ENCODE results near the gene ABL1.

ABL1 gene

GRCh38 chr9:130897105-130897751 is 62.2 kb downstream of the ABL1 start:
- Histone ChIP-seq H3K4me1 (ENCODE audit: control insufficient read depth, insufficient read depth, low read length) (no peaks in the 10 kb centered on the region; the same call in 1 of the 2 replicates), H3K27me3 (ENCODE audit: control insufficient read depth, insufficient read depth, low read length) (no peaks in the 10 kb centered on the region), H3K36me3 (ENCODE audit: control insufficient read depth, insufficient read depth, low read length) (0 out of 2 replicates have a peak, but pooled peaks cover 2% of the 10 kb centered on the region), H3K27ac (ENCODE audit: low read length) (no peak overlapping the region), H3K4me3 (ENCODE audit: low read length) (no peak overlapping the region), H3K9me3 (ENCODE audit: control insufficient read depth, insufficient read depth, low read length) (no peaks in the 10 kb centered on the region)
- DNase-seq (ENCODE audit: low read depth, low spot score): no peak
- no CpG with 5 or more reads among the region's 16 CpGs for WGBS (ENCODE audit: insufficient coverage, insufficient read length)

DNA sequence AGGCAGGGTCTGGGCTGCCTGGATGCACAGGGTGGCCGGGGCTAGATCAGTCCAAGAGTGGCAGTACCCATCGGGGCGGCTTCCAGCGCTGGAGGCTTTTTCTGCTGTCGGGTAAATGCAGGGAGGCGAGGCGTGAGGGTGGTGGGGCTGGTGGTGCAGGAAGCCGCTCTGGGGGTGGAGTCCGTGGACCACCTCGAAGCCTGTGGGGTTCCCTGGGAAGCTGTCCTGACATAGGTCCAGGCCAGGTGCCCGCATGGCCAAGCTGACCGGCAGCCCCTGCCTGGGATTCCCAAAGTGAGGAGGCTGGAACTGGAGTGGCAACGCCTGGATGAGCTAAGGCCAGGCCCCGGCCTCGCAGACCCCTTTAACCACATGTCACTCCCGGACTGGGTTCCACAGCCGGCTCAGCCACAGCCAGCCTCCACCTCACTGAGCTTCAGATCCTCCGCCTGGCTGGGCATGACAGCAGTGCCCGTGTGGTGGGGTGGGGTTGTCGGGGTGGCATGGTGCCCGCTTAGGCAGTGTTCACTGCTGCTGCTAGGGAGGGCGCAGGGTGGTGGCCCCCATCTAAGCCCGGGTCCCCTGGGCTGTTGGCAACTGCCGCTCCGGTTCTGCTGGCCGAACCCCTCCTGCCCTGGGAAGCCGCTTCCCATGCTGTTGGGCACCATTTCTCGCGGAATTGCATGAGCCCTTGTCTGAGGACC is 62.9 kb downstream of the ABL1 start:
- no peaks in the 10 kb centered on the region; the same call in 1 of the 2 replicates for H3K4me1 ChIP-seq (ENCODE audit: control insufficient read depth, insufficient read depth, low read length)
- 0 out of 2 replicates have a peak, but pooled peaks cover 1% of the 10 kb centered on the region for H3K36me3 ChIP-seq (ENCODE audit: control insufficient read depth, insufficient read depth, low read length)
- no peaks in the 10 kb centered on the region for H3K9me3 ChIP-seq (ENCODE audit: control insufficient read depth, insufficient read depth, low read length)
- H3K27ac ChIP-seq (ENCODE audit: low read length): no peak overlapping the region
- no peaks in the 10 kb centered on the region for H3K27me3 ChIP-seq (ENCODE audit: control insufficient read depth, insufficient read depth, low read length)
- no CpG with 5 or more reads among the region's 29 CpGs for WGBS (ENCODE audit: insufficient coverage, insufficient read length)
- H3K4me3 ChIP-seq (ENCODE audit: low read length): no peak overlapping the region
- DNase-seq (ENCODE audit: low read depth, low spot score): no peak

- Histone ChIP-seq H3K27me3 (ENCODE audit: control insufficient read depth, insufficient read depth, low read length) (no peaks in the 10 kb centered on the region), H3K27ac (ENCODE audit: low read length) (no peak overlapping the region), H3K4me3 (ENCODE audit: low read length) (no peak overlapping the region), H3K4me1 (ENCODE audit: control insufficient read depth, insufficient read depth, low read length) (no peaks in the 10 kb centered on the region; the same call in 1 of the 2 replicates), H3K36me3 (ENCODE audit: control insufficient read depth, insufficient read depth, low read length) (no peaks in the 10 kb centered on the region), H3K9me3 (ENCODE audit: control insufficient read depth, insufficient read depth, low read length) (no peaks in the 10 kb centered on the region)
- WGBS (ENCODE audit: insufficient coverage, insufficient read length): no CpG with 5 or more reads among the region's 4 CpGs
- no peak for DNase-seq (ENCODE audit: low read depth, low spot score)
These were observed 63.4 kb downstream of the ABL1 start for GRCh38 chr9:130898552-130898852.

- Histone ChIP-seq H3K27ac (ENCODE audit: low read length) (no peak overlapping the region), H3K36me3 (ENCODE audit: control insufficient read depth, insufficient read depth, low read length) (no peaks in the 10 kb centered on the region), H3K9me3 (ENCODE audit: control insufficient read depth, insufficient read depth, low read length) (no peaks in the 10 kb centered on the region), H3K27me3 (ENCODE audit: control insufficient read depth, insufficient read depth, low read length) (no peaks in the 10 kb centered on the region), H3K4me1 (ENCODE audit: control insufficient read depth, insufficient read depth, low read length) (no peaks in the 10 kb centered on the region; the same call in 1 of the 2 replicates), H3K4me3 (ENCODE audit: low read length) (no peak overlapping the region)
- no peak for DNase-seq (ENCODE audit: low read depth, low spot score)
- WGBS (ENCODE audit: insufficient coverage, insufficient read length): no CpG with 5 or more reads among the region's 25 CpGs
These were observed 64.1 kb downstream of the ABL1 start for GRCh38 chr9:130899051-130899748.

- no peak for DNase-seq (ENCODE audit: low read depth, low spot score)
- no peaks in the 10 kb centered on the region; the same call in 1 of the 2 replicates for H3K4me1 ChIP-seq (ENCODE audit: control insufficient read depth, insufficient read depth, low read length)
- WGBS (ENCODE audit: insufficient coverage, insufficient read length): no CpG with 5 or more reads among the region's 17 CpGs
These were observed 65.8 kb downstream of the ABL1 start for GRCh38 chr9:130900701-130901497.

GRCh38 chr9:130901498-130902203 is 66.6 kb downstream of the ABL1 start:
- no peak for DNase-seq (ENCODE audit: low read depth, low spot score)
- Histone ChIP-seq H3K36me3 (ENCODE audit: control insufficient read depth, insufficient read depth, low read length) (no peaks in the 10 kb centered on the region), H3K27me3 (ENCODE audit: control insufficient read depth, insufficient read depth, low read length) (no peaks in the 10 kb centered on the region), H3K27ac (ENCODE audit: low read length) (no peak overlapping the region), H3K4me3 (ENCODE audit: low read length) (no peak overlapping the region), H3K9me3 (ENCODE audit: control insufficient read depth, insufficient read depth, low read length) (no peaks in the 10 kb centered on the region), H3K4me1 (ENCODE audit: control insufficient read depth, insufficient read depth, low read length) (no peaks in the 10 kb centered on the region; the same call in 1 of the 2 replicates)
- WGBS (ENCODE audit: insufficient coverage, insufficient read length): no CpG with 5 or more reads among the region's 17 CpGs

More at GRCh38 chr9:130900701-130901497, 65.8 kb downstream of the ABL1 start:
- no peaks in the 10 kb centered on the region for H3K9me3 ChIP-seq (ENCODE audit: control insufficient read depth, insufficient read depth, low read length)
- no peak overlapping the region for H3K27ac ChIP-seq (ENCODE audit: low read length)
- no peak overlapping the region for H3K4me3 ChIP-seq (ENCODE audit: low read length)
- no peaks in the 10 kb centered on the region for H3K36me3 ChIP-seq (ENCODE audit: control insufficient read depth, insufficient read depth, low read length)
- H3K27me3 ChIP-seq (ENCODE audit: control insufficient read depth, insufficient read depth, low read length): no peaks in the 10 kb centered on the region

DNA sequence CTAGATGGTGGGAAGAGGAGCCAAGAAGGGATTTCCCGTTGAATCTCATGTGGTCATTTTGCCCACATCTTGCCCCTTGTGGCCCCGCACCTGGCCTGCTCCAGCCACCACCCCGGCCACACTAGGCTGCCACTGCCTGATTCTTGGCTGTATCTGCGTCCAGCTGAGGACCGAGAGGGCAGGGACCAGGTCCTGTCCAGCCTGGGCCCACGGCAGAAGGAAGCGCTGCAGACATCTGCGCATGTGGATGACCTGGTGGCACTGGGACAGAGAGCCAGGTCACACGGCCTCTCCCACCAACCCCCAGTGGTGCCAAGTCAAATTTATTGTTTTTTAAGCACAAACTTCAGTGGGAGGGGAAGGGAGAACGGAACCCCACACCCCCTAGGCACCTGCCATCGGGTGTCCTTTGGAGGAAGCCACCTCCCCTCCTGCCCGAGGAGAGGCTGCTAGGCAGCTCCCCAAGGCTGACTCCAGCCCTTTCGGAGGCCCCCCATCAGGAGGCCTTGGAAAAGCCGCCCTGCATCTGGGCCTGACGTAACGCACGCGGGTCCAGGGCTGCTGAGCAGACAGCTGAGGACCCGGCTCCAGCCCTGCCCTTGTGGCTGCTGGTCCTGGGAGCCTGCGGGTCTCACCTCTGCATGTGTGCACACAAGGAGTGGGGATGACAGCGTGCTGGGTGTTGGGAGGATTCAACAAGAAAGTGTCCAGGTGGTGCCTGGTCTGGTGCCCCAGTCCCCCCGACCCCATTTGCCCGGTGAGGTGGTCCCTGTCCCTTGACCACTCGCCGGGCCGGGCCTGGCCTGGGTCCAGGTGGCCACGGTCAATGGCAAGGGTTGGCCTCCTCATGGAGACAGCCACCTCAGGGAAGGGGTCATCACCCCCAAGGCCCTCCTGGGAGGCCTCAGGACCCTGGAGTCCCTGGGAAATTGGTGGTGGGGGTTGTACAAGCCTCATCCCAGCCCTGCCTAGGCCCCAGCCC is 67.4 kb downstream of the ABL1 start:
- H3K27ac ChIP-seq (ENCODE audit: low read length): no peak overlapping the region

DNA sequence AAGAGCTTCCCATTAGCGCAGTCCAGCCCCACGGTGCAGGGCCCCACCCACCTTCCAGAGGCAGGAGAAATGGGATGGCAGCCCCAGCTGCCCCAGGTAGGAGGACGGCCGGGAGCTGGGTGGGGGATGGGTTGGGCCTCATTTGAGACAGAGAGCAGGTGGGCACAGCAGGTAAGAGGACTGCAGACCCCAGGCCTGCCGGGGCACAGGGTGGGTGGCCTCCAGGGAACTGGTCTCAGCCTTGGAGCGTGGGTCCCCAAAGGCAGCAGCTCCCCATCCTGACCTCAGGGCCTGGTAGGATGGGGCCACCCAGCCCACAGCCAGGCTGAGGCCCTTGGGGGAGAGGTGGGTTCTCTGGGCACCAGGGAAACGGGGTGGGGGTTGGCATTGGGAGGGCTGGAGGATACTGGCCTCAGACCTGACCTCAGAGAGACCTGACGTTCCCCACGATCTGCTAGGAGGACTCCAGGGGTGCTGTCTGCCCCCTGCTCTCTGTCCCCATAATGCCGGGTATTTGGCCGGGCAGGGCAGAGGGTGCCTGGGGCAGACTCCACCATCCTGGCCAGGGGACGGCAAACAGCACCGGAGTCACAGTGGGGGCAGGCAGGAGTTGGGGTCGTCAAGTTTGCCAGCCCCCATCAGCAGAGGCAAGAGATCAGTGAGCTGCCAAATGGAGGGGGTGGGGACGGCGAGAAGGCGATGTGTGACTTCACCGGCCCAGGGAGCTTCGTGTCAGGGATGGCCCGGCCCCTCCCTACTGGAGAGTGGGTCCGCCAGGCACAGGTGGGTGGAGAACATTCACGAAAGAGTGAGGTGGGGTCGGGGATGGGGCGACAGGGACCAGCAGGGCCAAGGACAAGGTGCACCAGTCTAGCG is 68.4 kb downstream of the ABL1 start:
- no peak for DNase-seq (ENCODE audit: low read depth, low spot score)
- no peaks in the 10 kb centered on the region for H3K27me3 ChIP-seq (ENCODE audit: control insufficient read depth, insufficient read depth, low read length)
- H3K27ac ChIP-seq (ENCODE audit: low read length): no peak overlapping the region
- H3K4me1 ChIP-seq (ENCODE audit: control insufficient read depth, insufficient read depth, low read length): no peaks in the 10 kb centered on the region; the same call in 1 of the 2 replicates
- H3K9me3 ChIP-seq (ENCODE audit: control insufficient read depth, insufficient read depth, low read length): no peaks in the 10 kb centered on the region
- WGBS (ENCODE audit: insufficient coverage, insufficient read length): no CpG with 5 or more reads among the region's 25 CpGs
- H3K4me3 ChIP-seq (ENCODE audit: low read length): no peak overlapping the region
- H3K36me3 ChIP-seq (ENCODE audit: control insufficient read depth, insufficient read depth, low read length): no peaks in the 10 kb centered on the region

More for the DNA sequence above, 67.4 kb downstream of the ABL1 start:
- H3K36me3 ChIP-seq (ENCODE audit: control insufficient read depth, insufficient read depth, low read length): no peaks in the 10 kb centered on the region
- WGBS (ENCODE audit: insufficient coverage, insufficient read length): no CpG with 5 or more reads among the region's 27 CpGs
- no peaks in the 10 kb centered on the region for H3K9me3 ChIP-seq (ENCODE audit: control insufficient read depth, insufficient read depth, low read length)
- no peaks in the 10 kb centered on the region; the same call in 1 of the 2 replicates for H3K4me1 ChIP-seq (ENCODE audit: control insufficient read depth, insufficient read depth, low read length)
- no peaks in the 10 kb centered on the region for H3K27me3 ChIP-seq (ENCODE audit: control insufficient read depth, insufficient read depth, low read length)
- no peak overlapping the region for H3K4me3 ChIP-seq (ENCODE audit: low read length)
- no peak for DNase-seq (ENCODE audit: low read depth, low spot score)

Measured in iPS DF 6.9 (cell line).